ENCODE data around the gene GPX4. TPM values are rescaled to one million over a fixed set of nuclear protein-coding genes. Genes with fewer than 3 reads are reported as not detected.
A peak's percentile ranks its signal among the peaks of the same experiment; 100 is the strongest.

Gene GPX4
- total and polyA plus RNA-seq, 12 donors: 332 to 1,424 (median 704) TPM

DNA sequence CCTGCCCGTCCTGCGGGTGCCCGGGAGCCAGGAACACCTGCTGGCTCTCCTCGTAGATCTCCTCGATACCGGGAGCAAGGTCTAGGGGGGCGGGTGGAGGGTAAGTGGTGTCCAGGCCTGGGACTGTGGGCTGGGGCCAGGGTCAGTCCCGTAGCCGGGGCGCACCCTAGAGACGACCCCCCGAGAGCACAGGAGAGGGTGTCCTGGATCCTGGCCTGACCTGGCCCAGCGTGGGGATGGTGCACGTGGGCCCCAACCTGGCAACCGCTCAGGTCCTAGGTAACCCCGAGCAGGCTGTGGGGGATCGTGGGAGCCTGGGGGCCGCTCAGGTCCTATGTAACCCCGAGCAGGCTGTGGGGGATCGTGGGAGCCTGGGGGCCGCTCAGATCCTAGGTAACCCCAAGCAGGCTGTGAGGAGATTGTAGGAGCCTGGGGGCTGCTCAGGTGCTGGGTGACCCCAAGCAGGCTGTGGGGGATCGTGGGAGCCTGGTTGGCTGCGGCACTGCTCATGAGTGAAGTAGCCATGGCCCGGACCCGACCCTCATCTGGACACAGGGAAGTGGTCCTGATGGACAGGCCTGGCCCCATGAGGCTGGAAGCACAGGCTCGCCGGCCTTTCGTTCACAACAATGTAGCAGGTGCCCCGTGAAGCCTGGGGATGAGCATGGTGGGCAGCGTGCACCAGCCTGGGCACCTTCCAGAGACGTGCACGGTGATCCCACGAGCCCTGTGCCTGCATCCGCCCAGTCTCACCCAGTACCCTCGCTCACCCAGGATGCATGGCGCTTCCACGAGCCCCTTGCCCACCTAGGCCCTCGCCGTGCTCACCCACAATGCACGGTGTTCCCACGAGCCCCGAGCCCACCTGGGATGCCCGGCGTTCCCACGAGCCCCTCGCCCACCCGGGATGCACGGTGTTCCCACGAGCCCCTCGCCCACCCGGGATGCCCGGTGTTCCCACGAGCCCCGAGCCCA lies 6.2 kb downstream of the GPX4 start:
- no peak for TF ChIP-seq POLR2A (IDR thresholded peaks at IDR 0.05)
- TF ChIP-seq, protein P1, sequence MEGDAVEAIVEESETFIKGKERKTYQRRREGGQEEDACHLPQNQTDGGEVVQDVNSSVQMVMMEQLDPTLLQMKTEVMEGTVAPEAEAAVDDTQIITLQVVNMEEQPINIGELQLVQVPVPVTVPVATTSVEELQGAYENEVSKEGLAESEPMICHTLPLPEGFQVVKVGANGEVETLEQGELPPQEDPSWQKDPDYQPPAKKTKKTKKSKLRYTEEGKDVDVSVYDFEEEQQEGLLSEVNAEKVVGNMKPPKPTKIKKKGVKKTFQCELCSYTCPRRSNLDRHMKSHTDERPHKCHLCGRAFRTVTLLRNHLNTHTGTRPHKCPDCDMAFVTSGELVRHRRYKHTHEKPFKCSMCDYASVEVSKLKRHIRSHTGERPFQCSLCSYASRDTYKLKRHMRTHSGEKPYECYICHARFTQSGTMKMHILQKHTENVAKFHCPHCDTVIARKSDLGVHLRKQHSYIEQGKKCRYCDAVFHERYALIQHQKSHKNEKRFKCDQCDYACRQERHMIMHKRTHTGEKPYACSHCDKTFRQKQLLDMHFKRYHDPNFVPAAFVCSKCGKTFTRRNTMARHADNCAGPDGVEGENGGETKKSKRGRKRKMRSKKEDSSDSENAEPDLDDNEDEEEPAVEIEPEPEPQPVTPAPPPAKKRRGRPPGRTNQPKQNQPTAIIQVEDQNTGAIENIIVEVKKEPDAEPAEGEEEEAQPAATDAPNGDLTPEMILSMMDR (IDR thresholded peaks at IDR 0.05): no peak
- H3K4me1 ChIP-seq (replicated peaks in 1 of 2): peaks cover 36 to 38% of the 10 kb centered on the region in 2 donors
- peak in 1 of 7 donors; percentile 22 for DNase-seq
- H3K4me3 ChIP-seq: no peak overlapping the region
- peak overlapping the region in 2 of 5 donors; percentile 84 to 96 for H3K27ac ChIP-seq
- H3K27me3 ChIP-seq: no peaks in the 10 kb centered on the region
- intact Hi-C loops (cut with DNase I): loop anchor here in 1 of 2 donors (5.0 kb wide), 1 partner anchor 82 kb away; no protein-coding TSS in a partner anchor
- WGBS, 4 donors: 89 to 96% (median 92%) methylated on average over 9 to 54 of the region's 54 CpGs
- peaks cover 0 to 81% of the 10 kb centered on the region in 2 donors for H3K36me3 ChIP-seq (replicated peaks in 1 of 2)
- H3K9me3 ChIP-seq (replicated peaks in 1 of 3): no peaks in the 10 kb centered on the region

DNA sequence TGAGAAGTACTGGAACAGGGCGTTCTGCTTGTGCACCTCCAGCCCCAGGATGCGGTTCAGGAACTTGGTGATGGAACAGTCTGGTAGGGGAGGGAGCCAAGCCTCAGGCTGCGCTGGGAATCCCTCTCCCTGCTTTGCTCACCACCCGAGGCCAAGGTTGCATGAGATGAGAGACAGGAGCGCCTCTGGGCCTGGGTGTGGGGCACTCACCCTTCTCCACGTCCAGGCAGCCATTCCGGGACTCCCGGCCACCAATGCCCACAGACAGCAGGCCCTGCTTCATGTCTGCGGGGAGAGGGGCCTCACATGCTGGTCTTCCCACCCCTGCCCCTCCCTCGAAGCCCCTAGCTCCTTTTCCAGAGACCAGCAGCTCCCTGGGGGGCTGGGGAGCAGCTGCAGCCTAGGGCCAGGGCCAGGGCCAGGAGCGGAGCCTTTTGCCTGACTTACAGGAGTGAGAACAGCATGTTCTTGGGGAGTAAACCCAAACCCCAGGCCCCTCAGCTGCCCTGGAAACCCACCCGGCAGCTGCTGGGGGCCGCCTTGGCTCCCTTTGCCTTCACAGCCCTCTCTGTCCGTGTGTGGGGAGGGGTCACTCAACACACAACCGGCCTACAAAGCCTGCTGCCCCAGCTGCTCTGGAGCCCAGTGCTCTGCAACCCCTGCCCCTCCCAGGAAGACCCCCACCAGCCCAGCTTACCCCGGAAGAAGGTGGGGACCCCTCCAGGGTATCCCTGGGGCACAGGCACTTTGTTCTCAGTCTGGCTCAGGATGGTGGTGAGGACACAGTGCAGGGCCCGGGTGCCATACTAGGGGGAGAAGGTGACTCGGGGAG lies 7.2 kb downstream of the GPX4 start:
- no peak overlapping the region for H3K4me3 ChIP-seq
- no peaks in the 10 kb centered on the region for H3K9me3 ChIP-seq (replicated peaks in 1 of 3)
- peaks cover 0 to 91% of the 10 kb centered on the region in 2 donors for H3K36me3 ChIP-seq (replicated peaks in 1 of 2)
- intact Hi-C loops (cut with DNase I): loop anchor here in 1 of 2 donors (5.0 kb wide), 1 partner anchor 81 kb away; no protein-coding TSS in a partner anchor
- peak; percentile 72 to 87 (median 84) for DNase-seq
- H3K4me1 ChIP-seq (replicated peaks in 1 of 2): peaks cover 31 to 32% of the 10 kb centered on the region in 2 donors
- H3K27me3 ChIP-seq: no peaks in the 10 kb centered on the region
- 21 to 61% (median 53%) methylated on average over 4 to 18 of the region's 18 CpGs for WGBS, 4 donors
- peak in 1 of 2 donors; percentile 19 for TF ChIP-seq POLR2A (IDR thresholded peaks at IDR 0.05)
- TF ChIP-seq, protein P1 (IDR thresholded peaks at IDR 0.05): no peak
- peak overlapping the region; percentile 44 to 96 (median 84) for H3K27ac ChIP-seq

DNA sequence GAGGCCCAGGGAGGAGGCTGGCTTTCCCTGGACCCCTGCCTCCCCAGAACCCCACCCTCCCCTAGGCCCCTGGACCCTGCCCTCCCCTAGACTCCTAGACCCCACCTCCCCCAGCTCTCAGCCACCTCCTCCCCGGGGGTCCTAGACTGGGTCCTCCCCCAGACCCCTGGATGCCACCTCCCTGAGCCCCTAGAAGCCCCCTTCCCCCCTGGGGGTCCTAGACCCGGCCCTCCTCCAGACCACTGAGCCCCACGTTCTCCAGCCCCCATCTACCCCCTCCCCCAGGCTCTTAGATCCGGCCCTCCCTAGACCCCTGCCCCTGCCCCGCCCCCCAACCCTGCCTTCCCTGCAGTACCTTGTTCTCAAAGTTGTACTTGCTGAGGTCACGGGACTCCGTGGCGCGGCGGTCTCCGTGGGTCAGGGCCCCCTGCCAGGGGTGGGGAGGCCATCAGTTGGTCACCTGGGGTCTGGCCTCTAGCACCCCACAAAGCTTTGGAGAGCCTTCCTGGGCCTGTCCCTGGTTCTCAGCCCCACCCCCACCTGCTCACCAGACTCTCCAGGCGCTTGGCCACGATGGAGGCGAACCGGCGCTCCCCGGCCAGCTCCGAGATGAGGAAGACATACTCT lies 8.0 kb downstream of the GPX4 start:
- Histone ChIP-seq H3K27me3 (no peaks in the 10 kb centered on the region), H3K36me3 (replicated peaks in 1 of 2) (peaks cover 0 to 91% of the 10 kb centered on the region in 2 donors), H3K4me1 (replicated peaks in 1 of 2) (peaks cover 31 to 32% of the 10 kb centered on the region in 2 donors), H3K27ac (peak overlapping the region; percentile 44 to 96 (median 84)), H3K9me3 (replicated peaks in 1 of 3) (no peaks in the 10 kb centered on the region), H3K4me3 (no peak overlapping the region)
- WGBS, 4 donors: 44 to 58% (median 53%) methylated on average over 4 to 18 of the region's 18 CpGs
- intact Hi-C loops (cut with DNase I): loop anchor here in 1 of 2 donors (5.0 kb wide), 1 partner anchor 81 kb away; no protein-coding TSS in a partner anchor
- DNase-seq: peak in 1 of 7 donors; percentile 43
- TF ChIP-seq, protein P1 (IDR thresholded peaks at IDR 0.05): no peak
- TF ChIP-seq POLR2A (IDR thresholded peaks at IDR 0.05): peak in 1 of 2 donors; percentile 48
